HG03135 (cell line): ENCODE measurements around the gene SNAPC2.
"Not testable (repeated sequence)": the region's sequence is repeated elsewhere in the genome, so short reads cannot be mapped to it uniquely, and the experiment has no call there.

ENCODE experiments used
- ATAC-seq: cut with Tn5 transposase; IDR thresholded peaks from one replicate; pipeline ENCODE4 v1.9.1; 2021; ENCODE audit warnings: mild to moderate bottlenecking, moderate library complexity; ENCODE audit not compliant: unreplicated experiment

Gene SNAPC2

DNA sequence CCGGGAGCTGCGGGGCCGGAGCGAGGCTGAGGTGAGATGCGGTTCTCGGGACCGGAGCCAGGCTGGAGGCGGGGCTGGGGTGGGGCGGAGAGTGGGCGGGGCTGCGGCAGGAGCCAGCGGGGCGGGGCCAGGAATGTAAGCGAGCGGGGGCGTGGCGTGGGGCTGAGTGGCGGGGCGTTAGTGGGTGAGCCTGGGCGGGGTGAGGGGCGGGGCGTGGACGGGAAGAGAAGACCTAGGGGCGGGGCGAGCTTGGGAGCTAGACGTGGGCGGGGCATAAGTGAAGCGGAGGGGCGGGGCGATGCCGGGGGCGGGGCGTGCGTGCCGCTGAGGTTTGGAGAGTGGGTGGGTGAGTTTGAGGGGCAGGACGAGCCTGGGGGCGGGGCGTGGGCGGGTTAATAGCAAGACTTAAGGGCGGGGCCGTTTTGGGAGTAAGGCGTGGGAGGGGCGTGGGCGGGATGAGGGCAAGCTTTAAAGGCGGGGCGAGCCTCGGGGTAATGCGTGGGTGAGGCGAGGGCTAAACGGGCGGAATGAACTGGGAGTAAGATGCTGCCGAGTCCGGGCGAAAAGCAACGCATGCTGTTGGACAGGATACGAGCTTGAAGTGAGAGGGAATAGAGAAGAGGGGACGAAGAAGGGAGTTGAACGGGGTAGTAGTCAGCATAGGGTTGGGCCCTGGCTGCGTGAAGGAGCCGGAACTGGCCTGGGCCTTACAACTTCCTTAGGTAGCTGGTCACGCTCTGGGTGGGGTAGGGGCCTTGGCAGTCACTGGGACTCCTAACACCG lies 572 bp downstream of the SNAPC2 start:
- ATAC-seq: peak; percentile 36

GRCh38 chr19:7921302-7921966 lies 1.3 kb downstream of the SNAPC2 start:
- ATAC-seq: no peak

GRCh38 chr19:7921967-7922835 lies 2.1 kb downstream of the SNAPC2 start:
- no peak for ATAC-seq

DNA sequence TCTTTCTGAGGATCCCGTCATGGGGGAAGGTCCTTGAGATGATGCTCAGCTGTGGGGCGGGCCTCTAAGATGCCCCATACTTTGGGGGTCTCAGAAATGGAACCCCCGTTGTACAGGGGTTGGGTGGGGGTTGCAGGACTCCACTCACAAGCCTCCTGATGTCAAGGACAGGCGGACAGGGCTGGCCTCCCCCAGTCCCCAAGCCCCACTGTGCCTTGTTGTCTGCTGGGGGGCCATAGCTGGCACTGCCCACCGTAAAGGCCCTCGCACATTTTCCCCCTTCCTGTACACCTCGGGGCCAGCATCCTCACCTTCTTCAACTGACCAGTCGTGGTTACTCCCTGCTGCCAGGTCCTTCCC lies 2.7 kb downstream of the SNAPC2 start:
- ATAC-seq: no peak

DNA sequence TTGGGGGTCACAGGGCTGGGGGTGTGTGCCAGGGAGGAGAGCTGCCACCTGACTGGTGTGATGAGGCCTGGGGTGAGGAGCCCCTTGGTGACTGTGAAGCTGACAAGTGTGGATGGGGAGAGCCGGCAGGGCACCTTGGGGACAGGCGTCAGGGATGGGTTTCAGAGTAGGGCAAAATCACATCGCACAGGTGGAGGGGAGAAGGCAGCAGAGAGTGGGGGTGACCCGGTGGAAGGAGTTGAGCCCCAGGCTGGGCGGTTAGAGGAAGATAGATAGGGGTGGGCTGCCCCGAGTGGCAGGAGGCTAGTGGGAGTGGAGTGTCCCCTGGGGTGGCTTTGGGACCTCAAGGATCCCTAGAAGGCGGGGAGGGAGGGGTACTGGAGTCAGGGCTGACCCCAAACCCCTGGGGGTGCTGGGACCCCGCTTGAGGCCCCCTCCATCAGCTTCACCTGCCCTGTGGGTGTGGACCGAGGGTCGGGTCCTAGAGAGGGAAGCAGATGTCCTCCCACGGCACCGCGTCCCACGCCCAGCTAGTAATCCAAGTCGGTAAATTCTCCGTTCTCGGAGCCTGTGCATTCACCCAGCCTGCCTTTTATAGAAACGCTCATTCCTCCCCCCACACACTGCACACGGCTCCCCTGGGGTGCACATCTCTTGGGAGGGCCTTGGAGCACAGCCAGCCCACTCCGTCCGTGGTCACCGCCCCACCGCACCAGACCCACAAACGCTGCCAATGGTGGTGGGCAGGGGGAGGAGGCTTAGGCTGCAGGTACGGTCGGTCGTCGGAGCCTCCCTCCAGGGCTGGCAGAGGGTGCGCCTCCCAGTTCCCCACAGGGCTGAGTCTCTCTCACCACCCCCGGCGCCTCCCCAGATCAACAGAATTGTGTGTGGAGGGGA lies 3.4 kb downstream of the SNAPC2 start:
- no peak for ATAC-seq

DNA sequence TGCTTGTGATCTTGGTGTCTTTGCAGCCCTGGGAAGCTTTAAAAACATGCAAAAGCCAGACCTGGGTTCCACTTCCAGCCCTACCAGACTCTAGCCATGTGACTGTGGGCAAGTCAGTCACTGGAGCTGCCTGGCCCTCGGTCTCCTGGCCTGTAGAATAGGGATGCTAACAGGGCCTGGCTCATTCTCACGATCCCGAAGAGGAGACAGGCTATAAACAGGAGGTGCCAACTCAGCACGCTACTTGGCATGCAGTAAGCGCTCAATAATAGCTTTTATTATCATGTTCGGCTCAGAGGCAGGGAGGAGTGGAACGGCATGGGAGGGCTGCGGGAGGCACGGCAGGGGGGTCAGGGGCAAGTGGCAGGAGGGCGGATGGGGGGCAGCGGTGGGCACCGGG lies 4.1 kb downstream of the SNAPC2 start:
- no peak for ATAC-seq

- ATAC-seq: no peak
These were observed 4.6 kb downstream of the SNAPC2 start for GRCh38 chr19:7924651-7925170.

DNA sequence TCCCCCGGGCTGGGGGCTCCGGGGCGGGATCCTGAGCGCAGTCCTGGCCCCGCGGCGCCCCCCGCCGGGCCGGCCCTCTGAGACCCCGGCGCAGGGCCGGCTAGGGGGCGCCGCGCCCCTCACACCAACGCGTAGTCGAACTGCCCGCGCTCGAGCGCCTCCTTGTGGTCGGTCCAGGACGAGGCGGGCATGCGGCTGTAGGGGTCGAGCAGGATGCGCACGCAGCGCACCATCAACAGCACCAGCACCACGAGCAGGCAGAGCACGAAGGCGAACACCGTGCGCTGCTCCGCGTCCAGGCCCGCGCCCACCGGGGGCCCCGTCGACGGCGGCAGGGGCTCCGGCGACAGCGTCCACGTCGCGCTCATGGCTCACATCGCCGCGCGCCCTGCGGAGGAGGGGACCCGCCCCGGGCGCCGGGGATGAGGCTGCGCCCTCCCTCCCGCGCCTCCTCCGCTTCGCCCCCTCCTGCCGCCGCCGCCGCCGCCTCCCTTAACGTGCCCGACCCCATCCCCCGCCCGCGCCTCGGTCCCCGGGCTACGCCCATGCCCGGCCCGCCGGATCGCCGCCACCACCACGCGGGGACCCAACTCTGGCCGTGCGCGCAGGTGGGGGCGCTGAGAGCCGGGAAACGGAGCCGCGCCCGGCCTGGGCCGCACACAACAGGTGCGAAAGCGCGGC lies 5.2 kb downstream of the SNAPC2 start:
- no peak for ATAC-seq

GRCh38 chr19:7926021-7926726 lies 6.0 kb downstream of the SNAPC2 start, which contains the start of gene CTXN1:
TSS of gene CTXN1 (minus strand) at chr19:7926135. CDS start at chr19:7925538, 597 bp downstream.
- ATAC-seq: no peak

- no peak for ATAC-seq
These were observed 6.8 kb downstream of the SNAPC2 start for GRCh38 chr19:7926727-7927604.

DNA sequence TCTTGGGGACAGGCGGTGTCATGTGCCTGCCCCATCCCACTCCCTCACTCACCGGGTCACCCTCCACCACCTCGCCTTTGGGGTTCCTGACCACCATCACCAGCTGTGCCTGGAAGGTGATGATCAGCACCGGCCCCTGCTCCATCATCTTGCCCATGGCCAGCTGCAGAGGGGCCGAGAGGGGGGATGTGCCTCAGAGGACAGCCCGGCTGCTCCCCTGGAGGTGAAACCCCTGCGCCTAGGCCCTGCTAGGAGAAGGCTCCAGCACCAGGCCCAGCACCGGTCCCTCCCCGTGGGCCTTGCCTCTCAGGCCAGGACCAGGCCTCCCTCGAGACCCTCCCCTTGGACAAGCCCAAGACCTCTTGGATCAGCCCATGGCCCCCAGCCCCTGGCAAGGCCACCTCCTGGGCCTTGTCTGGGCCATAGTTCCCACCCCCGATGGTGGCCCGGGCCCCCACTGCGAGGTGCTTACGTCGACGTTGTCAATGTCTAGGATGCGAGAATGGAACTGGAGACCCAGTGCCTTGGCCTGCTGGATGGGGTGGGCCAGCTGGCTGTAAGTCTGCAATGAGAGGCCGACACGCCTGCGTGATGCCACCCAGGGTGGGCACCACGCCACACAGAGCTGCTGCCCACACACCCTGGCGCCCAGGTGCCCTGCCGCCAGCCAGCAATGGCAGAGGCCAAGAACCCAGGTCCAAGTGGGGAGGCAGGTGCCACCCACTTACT lies 7.6 kb downstream of the SNAPC2 start:
- ATAC-seq: no peak

DNA sequence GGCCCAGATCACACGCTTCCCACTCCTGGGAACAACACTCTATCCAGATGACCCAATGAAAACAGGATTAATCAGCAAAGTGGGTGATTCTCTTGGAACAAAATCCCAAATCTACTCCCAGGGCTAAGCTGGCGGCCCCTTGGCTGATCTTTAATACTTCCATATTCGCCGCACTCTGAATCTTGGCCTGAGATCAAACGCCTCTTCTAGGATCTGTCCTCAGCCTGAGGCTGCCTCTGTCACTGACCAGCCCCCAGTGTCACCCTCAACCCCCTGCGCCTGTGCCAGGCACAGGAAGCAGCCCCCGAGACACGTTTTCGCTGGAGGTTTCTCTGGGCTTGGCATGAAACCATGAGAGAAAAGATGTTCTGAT lies 8.2 kb downstream of the SNAPC2 start:
- ATAC-seq: no peak

GRCh38 chr19:7928741-7929701 lies 8.9 kb downstream of the SNAPC2 start:
- peak; percentile 39 for ATAC-seq

GRCh38 chr19:7930030-7930429 lies 9.9 kb downstream of the SNAPC2 start:
- ATAC-seq: not testable (repeated sequence)

DNA sequence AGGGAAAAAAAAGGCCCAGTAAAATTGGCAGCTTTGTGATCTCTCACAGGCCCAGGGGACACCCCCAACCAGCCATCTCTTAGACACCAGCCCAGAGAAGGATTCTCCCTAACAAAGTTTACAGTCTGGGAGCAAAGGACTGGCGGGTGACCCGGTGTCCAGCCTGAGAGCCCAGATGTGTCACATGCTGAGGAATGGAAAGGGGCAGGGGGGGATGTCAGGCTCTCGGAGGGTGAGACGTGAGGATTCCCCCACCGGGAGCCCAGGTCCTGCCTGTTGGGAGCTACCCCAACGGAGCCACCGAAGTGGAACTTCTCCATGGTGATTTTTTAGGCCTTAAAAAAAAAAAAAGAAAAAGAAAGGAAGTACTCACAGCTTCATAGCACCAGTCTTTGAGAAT lies 10.6 kb downstream of the SNAPC2 start:
- no peak for ATAC-seq
